HPDE6-E6E7 (cell line): Measurements from ENCODE around the gene IGFBPL1.
"Not testable (repeated sequence)": the region's sequence is repeated elsewhere in the genome, so short reads cannot be mapped to it uniquely, and the experiment has no call there.

Experiments used
- DNase-seq: peaks from one replicate; pipeline ENCODE4 v3.0.0; 2011; ENCODE audit warnings: missing footprints; ENCODE audit errors: extremely low spot score

The IGFBPL1 gene, protein sequence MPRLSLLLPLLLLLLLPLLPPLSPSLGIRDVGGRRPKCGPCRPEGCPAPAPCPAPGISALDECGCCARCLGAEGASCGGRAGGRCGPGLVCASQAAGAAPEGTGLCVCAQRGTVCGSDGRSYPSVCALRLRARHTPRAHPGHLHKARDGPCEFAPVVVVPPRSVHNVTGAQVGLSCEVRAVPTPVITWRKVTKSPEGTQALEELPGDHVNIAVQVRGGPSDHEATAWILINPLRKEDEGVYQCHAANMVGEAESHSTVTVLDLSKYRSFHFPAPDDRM

DNA sequence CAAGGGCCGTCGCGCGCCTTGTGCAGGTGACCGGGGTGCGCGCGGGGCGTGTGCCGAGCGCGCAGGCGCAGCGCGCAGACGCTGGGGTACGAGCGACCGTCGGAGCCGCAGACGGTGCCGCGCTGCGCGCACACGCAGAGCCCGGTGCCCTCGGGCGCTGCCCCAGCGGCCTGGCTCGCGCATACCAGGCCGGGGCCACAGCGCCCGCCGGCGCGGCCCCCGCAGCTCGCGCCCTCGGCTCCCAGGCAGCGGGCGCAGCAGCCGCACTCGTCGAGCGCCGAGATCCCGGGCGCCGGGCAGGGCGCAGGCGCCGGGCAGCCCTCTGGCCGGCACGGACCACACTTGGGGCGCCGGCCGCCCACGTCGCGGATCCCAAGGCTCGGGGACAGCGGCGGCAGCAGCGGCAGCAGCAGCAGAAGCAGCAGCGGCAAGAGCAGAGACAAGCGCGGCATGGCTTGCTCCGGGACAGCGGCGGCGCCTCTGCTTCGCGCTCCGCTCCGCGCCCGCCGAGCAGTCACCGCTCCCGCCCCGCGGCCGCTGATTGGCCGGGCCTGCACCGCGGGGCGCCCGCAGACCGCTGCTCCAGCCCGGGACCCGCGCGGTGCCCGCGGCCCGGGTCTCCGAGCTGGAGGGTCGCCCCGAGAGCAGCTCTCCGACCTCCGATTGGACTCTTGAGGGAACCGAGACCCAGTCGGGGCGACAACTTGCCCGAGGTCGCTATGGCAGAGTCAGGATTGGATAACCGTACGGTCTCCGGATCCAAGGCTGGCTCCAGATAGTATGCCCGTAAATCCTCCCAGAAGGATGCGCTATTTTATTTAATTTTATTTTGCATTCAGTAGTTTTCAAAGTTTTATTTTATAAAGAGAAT lies at the start of gene IGFBPL1:
Gene IGFBPL1, minus strand, starts transcription at position 482 of the 871 bp plus-strand sequence. Its CDS starts 30 bp downstream, at position 452.
- DNase-seq = no peak

DNA sequence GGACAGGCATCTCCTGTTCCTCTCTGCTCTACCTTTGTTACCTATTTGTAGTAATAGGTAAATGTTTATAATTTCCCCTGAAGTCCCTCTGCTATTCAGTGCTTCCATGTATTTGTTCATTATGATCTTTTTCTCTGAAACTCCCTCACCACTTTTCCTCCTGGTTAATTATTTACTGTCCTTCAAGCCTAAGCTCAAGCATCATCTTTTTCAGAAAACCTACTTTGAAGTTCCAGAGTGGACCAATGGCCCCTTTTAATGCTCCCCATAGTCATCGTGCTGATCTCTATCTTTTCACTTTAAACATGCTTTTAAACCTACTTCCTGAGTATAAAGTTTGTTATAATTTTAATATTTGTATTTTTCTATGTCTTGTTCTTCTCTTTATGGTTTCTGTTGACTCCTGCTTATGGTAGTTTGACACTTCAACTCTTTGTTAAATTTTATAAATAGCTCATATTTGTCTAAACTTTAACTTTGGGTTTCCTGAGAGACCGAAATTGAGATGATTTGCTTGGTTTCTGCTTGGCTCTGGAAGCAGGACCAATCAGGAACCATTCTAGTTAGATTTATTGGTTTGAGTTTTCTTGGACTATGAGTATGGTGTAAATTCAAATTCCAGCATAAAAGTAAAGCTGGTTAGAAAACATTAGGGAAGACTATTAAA lies 48.5 kb upstream of the IGFBPL1 start:
- not testable (repeated sequence) for DNase-seq

DNA sequence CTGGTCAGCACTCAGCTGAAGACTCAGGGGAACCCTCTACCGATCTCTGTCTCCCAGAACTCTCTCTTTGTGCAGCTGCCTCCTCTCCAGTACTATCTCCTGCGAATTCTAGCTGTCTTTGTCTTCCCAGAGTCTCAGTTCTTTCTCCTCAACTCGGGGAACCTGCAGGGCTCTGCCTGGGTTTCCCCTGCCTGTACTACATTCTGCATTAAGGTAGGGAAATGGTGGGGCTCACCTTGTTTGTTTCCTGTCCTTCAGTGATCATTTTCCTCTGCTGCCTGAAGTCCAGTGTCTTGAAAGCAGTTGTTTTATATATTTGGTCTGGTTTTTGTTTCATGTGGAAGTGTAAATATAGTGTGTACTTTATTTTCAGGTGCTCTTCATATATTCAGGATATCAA lies 43.1 kb upstream of the IGFBPL1 start:
- no peak for DNase-seq

DNA sequence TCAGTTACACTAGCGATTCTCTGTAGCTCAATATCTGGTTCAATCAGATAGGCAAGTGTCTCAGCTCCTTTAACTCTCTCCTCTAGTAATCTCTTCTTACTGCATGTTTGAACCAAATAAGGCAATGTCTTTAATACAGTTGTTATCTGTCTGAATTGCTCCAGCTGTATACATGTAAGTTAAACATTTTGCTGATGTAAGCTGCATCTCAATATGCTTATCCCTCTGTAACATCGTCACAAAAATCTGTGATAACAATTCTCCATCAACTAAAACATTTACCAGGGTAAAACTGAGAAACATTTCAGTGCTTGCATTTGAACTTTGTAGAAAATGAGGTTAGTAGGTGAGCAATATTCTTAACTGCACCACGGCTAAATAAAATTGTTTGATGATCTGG lies 29.6 kb upstream of the IGFBPL1 start:
- no peak for DNase-seq

DNA sequence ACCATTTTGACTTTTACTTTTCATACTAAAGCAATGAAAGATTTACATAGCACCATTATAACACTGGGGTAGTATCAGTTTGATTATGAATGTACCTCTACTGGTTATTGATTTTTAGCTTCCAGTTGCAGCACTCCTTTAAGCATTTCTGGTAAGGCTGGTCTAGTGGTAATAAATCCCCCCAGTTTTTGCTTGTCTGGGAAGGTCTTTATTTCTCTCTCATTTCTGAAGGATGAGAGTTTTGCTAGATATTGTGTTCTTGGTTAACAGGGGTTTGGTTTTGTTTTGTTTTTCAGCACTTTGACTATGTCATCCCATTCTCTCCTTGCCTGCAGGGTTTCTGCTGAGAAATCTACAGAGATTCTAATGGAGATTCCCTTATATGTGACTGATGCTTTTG lies 26.9 kb upstream of the IGFBPL1 start:
- DNase-seq = no peak

DNA sequence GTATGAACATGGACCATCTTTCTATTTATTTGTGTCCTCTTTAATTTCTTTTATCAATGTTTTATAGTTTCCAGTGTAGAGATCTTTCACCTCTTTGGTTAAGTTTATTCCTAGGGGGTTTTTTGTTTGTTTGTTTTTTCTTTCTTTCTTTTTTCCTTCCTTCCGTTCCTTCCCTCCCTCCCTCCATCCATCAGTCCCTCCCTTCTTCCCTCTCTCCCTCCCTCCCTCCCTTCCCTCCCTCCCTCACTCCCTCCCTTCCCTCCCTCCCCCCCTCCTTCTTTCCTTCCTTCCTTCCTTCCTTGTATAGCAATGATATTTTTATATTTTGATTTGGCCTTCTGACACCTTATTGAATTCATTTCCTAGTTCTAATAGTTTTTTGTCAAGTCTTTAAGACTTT lies 23.4 kb upstream of the IGFBPL1 start:
- DNase-seq = no peak

DNA sequence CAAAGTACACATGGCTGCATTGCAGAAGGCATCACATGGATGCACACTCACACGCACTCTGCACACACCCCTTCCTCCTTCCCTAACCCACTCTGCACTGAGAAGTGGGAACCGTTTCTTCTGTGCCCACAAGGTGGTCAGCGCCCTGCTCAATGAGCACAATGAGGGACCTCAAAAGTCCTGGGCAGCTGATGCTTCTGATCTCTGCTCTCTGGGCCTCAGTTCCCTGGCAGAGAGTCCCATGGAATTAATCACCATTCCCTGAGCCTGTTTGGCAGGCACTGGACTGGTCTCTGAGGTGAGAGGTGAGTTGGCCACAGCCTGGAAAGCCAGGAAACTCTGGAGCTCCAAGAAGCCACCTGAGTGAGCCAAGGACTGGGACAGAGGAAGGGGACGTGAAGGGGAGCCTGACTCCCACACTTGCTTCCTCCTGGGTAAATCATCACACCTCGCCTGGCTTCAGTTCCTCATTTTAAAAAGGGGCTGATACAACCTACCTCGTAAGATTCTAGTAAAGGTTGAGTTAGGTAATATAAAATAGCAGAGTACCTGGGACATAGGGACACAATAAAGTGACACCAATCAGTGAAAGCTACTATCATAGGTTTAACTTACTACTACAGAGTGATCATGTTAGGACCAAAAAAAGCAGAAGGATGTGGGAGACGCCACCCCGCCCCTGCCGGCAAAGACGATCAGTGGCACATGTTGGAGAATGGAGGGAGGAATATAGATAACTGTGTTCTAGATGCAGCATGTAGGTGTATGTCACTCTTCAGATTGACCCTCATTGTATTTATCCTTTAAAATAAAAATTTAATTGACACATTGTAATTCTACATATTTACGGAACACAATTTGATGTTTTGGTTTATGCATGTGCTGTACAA lies 21.1 kb upstream of the IGFBPL1 start:
- no peak for DNase-seq

DNA sequence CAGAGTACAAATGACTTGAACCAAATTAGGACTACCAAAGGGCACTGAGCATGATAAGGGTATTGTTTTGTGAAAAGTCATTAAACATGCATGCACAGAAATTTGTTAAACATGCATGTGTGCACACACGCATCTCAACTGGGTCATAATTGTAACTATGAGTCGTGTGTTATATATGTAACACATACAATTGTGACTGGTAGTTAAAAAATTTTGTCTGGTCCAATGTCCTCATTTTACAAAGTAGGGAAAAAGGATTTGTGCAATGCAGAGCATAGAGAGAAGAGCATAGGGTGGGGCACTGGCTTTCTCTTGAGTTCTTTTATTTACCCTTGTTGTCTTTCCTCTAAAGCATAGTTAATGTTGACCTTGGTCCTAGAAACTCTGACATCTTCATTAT lies 19.3 kb upstream of the IGFBPL1 start:
- no peak for DNase-seq

DNA sequence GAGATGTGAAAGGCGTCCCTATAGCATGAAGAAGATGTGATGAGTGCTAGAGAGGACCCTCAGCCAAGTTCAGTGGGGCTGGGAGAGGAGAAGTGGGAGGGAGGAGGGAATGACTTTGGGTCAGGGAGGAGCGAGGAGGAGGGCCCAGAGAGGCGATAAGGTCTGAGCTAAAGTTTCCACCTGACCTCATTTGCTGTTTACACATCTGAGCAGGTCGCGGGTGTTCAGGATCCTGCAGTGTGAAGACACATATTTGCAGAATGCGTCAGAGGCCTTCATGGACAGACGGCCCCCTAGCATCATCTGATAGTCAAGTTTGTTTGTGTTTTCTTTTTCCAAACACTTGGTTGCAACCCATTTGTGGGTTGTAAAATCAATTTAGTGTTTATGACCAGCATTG lies 18.9 kb upstream of the IGFBPL1 start:
- DNase-seq = no peak

DNA sequence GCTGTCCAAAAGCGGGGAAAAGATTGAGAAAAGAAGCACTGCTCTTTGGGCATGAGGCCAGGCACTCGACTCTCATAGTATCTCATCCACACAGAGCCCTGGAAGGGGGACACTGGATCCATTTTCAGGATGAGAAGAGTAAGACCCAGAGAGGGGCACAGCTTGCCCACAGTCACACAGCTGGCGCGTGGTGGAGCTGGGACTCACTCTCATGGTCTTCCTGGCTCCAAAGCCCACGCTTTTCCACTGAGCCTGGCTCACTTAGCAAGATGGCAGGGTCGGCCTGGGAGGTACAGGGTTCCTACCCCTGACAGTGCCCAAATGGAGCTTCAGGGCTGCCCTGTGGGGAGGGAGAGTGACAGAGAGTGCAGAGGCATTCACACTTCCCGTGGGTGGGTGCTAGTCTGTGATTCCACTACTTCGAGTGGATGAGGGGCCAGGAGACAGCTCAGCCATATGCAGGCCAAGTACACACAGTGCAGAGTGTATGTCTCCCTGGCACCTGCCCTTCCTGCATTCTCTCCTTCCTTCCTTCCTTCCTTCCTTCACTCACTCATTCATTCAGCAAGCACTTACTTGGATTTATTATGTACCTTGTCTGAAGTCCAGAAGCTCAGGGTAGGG lies 18.3 kb upstream of the IGFBPL1 start:
- no peak for DNase-seq

DNA sequence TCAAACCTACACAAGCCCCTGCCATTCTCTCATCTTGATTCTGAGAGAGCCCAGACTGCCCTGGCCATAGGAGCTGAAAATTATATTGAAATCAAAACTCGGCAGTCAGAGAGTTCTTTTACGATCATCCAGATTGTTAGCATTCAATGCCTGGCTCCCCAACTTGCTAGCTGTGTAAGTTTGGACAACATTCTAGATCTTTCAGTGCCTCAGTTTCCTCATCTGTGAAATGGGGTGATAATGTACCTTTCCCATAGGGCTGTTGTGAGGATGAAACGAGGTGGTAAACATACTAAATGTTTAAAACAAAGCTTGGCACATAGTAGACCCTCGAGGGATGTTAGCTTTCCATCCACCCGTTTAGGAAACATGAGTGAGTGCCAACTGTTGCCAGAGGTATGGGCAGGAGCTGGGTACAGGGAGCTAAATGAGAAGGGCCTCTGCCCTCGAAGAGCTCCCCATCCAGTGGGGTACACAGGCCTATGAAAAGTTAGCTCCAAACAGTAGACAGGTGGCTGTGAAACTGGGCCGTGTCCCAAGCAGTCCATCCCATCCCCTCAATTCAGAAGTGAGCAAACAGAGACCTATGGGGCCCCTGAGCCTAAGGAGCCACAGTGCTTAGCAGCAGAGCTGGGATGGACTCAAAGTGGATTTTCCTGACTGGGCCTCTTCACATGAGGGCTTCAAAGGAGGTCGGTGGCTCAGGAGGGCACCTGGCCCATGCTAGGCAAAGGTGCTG lies 17.3 kb upstream of the IGFBPL1 start:
- DNase-seq = no peak

DNA sequence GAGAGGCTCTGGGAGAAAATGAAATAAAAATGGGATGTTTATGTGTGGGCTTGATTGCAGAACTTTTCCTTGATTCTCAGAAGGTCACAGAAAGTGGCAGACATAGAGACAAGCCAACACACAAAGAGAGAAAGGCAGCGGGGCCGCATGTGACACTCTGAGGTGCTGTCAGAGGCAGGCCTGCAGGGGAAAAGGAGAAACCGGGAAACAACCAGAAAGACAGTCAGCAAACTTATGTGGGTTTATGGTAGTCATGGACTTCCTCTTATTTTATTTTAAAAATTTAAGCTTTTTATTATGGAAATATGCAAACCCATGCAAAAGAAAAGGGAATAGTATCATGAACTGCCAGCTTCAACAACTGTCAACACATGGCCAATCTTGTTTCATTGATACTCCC lies 16.3 kb upstream of the IGFBPL1 start:
- DNase-seq = no peak

DNA sequence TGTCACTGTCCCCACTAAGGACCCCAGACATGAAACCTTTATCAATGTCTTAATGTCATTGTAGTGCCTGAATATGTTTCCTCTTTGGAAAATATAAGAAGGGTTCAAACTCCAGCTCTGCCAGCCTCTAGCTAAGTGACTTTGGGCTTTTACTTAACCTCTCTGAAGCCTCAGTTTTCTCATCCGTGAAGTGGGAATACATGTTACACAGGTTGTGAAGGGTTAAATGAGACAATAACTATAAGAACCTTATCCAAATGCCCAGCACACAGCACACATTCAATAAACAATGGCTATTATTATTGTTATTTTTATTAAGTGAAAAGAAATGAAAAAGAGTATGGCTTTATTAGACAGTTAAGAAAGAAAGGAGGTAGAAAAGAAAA lies 15.7 kb upstream of the IGFBPL1 start:
- no peak for DNase-seq

DNA sequence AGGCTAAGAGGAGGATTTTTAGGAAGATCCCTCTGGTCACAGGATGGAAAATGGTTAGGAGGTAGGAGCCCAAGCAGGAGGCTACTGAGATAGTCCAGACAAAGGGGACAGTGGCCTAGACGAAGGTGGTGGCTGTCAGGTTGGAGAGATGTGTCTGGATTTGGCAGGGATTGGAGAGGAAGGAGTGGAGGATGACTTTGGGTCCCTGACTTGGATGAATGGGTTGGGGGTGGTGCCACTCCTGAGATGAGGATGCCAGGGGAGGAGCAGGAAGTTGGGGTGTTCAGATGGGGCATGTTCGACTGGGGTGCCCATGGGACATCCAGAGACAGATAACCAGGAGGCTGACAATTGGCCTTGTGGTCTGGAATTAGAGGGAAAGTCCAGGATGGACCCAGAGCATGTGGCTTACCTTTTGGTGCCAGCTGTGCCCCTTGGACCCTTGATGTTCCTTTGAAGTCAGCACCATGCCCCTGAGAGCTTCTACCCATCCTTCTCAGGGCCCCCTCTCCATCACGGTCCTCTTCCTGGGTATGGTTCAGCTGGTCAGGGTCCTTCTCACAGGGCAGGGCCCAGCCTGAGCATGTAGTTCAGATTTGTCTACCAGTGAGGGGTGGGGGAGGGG lies 15.1 kb upstream of the IGFBPL1 start:
- no peak for DNase-seq

DNA sequence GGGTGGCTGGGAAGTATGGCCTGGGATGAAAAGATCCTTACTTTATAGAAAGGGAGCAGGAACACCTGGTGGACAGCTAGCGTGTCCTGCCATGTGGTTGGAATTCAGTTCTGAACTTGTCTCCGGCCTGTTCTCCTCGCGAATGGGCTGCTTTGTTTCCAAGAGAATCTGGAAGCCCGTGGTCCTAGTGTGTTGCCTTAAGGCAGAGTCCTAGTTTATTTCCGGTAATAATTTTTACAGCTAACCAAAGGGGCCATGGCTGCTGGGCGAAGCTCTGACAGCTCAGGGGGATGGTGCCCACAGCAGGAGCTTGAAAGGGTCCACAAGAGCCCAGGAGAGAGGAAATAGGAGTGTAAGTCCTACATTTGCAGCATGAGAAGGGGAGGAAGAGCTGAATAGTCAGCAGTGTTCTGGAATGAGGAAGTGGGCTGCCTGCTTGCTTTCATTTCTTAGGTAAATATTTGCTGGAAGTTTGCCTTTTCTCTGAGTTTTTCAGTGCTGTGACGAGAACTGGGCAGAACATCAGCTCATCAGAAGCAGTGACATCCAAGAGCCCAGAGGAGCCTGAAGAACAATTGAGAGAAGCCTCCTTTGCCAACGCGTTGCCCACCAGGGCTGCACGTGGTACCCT lies 13.1 kb upstream of the IGFBPL1 start:
- DNase-seq = no peak

DNA sequence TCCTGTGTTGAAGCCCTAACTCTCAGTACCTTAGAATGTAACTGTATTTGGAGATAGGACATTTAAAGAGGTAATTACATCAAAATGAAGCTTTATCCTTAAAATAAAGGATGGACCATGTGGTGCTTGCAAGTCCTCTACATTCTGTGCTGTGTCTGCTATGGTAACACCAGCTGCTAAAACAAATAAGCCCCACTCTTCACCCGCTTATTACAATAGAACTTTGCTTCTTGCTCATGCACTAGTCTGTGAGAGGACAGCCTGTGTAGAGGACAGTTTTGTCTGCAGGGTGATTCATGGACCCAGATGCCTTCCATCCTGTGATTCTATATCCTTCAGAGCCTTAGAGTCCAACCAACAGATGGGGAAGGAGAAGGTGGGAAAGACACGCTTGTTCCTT lies 12.5 kb upstream of the IGFBPL1 start:
- DNase-seq = no peak

DNA sequence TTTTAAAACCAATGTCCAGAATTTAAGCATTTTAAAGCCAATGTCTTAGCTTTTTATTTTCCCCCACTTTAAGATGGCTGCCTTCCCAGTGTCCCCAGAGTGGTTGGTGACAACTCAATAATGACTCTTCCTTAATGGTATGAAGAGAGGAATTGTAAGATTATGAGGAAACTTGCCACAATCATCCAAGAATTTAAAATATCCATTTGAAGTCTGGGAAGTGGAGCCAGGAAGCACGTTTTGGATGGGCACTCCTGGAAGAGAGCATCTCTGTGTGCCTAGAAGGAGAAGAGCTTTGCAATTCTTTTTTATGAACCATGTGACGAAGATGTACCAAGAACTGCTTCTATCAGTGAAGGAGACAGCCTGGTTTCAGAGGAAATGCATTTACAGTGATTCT lies 11.3 kb upstream of the IGFBPL1 start:
- DNase-seq = no peak

DNA sequence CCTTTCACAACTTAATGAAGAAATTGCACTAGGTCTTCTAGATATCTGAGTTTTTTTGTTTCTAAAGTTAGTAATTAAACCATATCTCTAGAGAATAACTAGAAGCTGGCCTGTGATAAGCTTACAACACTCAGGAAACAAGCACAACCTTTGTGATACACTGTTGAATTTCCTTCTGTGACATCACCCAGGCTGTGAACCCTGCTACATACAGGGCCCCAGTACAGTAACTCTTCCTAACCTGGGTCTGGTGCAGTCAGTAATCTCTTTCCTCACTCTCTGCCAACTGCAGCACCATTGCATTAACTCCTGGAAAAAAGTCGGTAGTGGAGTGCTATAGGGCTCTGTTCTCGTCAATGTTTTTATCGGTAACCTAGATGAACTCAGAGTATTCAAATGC lies 10.6 kb upstream of the IGFBPL1 start:
- no peak for DNase-seq

DNA sequence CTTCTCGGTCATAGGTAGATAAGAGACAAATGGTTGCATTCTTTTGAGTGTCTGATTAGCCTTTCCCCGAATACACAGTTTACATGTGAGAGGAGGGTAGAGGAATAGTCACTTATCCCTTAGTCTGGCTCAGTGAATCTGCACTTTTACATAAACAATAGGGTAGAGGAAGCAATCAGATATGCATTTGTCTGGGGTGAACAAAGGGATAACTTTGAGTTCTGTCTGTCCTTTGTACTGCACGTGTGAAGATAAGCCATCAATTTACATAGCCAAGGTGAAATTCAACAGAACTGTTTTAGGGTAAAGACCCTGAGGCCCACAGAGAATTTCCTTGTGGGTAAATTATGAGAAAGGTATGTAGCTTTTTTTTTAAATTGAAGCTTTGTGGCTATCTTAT lies 10.1 kb upstream of the IGFBPL1 start:
- no peak for DNase-seq
